GM13977 (cell line): ENCODE results near the gene MPV17L2.

Experiments used
- DNase-seq: peaks from one replicate; pipeline ENCODE4 v3.0.0; 2012; ENCODE audit warnings: low spot score
- CTCF ChIP-seq: IDR thresholded peaks from 2 replicates; pipeline ENCODE4 v1.5.1; 2012; ENCODE audit warnings: mild to moderate bottlenecking, control low read depth; ENCODE audit not compliant: insufficient read depth; ENCODE audit errors: extremely low read depth, missing control alignments
- in situ Hi-C: fragments of 300-500 bp; cut with MboI; formaldehyde crosslinking; loops from one replicate; pipeline ENCODE4 v1.12.0; 2022; ENCODE audit warnings: low sequenced_read_pairs, low pct_unique_long_range_greater_than_20kb, mixed read lengths, inconsistent platforms; ENCODE audit not compliant: unreplicated experiment

MPV17L2 gene

GRCh38 chr19:18160493-18160970, 32.5 kb upstream of the MPV17L2 start:
- in situ Hi-C loops: no loop called here
- TF ChIP-seq CTCF: no peak
- no peak for DNase-seq

- peak; percentile 99 for TF ChIP-seq CTCF
- peak; percentile 97 for DNase-seq
- in situ Hi-C loops: no loop called here
These were observed 31.9 kb upstream of the MPV17L2 start for GRCh38 chr19:18160971-18161635.

- no peak for DNase-seq
- in situ Hi-C loops: no loop called here
- no peak for TF ChIP-seq CTCF
These were observed 31.4 kb upstream of the MPV17L2 start for GRCh38 chr19:18161636-18162002.

GRCh38 chr19:18164072-18164471, 28.9 kb upstream of the MPV17L2 start:
- DNase-seq: no peak
- no peak for TF ChIP-seq CTCF
- in situ Hi-C loops: no loop called here

GRCh38 chr19:18165794-18166544, 27.0 kb upstream of the MPV17L2 start:
- TF ChIP-seq CTCF: no peak
- DNase-seq: no peak
- in situ Hi-C loops: no loop called here

GRCh38 chr19:18167011-18167410, 26.0 kb upstream of the MPV17L2 start:
- no peak for TF ChIP-seq CTCF
- in situ Hi-C loops: no loop called here
- no peak for DNase-seq
